Nephron (organoid): ENCODE data around the gene ADAMTS15.

Experiments
- H3K27ac Mint-ChIP-seq, 3 experiments: 2 replicates each; pipeline ENCODE4 v1.8.0; 2020; ENCODE audit warnings: mixed read lengths in 3 of 3, mild to moderate bottlenecking in 2 of 3, moderate library complexity in 1 of 3
- H3K27me3 Mint-ChIP-seq: 2 replicates; pipeline ENCODE4 v1.8.0; 2021; ENCODE audit warnings: low read depth, mild to moderate bottlenecking, moderate library complexity, mixed read lengths
- H3K36me3 Mint-ChIP-seq: 2 replicates; pipeline ENCODE4 v1.8.0; 2020; ENCODE audit warnings: low read depth, mixed read lengths
- H3K4me1 Mint-ChIP-seq: 2 replicates; pipeline ENCODE4 v1.8.0; 2020; ENCODE audit warnings: mixed read lengths
- H3K4me3 Mint-ChIP-seq, 3 experiments: 2 replicates each; pipeline ENCODE4 v1.8.0; 2020; ENCODE audit warnings: mild to moderate bottlenecking in 3 of 3, mixed read lengths in 3 of 3, moderate library complexity in 2 of 3
- H3K9me3 Mint-ChIP-seq: 2 replicates; pipeline ENCODE4 v1.8.0; 2020; ENCODE audit warnings: mixed read lengths
- TF ChIP-seq, protein P1 (sequence below), 3 experiments: fragments of 200-600 bp; sonication (generic); IDR thresholded peaks; one replicate each; pipeline ENCODE4 v1.5.0; 2021; ENCODE audit warnings: antibody characterized with exemption in 3 of 3; ENCODE audit not compliant: unreplicated experiment in 3 of 3

The ADAMTS15 gene

DNA sequence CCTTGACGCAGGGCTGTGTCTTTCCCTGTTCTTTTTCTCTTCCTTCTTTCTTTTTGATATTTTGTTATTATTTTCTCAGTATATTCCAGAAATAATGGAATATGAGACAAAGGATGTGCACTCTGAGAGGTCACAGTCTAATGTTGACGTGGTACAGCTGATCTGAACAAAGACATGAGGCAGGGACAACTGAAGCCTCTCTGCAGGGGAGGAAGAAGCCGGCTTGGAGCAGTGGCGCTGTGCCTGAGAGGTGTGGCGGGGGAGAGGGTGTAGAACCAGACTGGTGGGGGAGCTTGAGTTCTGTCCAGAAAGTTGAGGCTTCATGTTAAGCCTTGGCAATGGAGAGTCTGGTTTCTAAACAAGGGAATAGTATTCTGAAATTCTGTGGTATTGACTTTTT, 34.7 kb downstream of the ADAMTS15 start:
- Mint-ChIP-seq H3K4me3 (no peak overlapping the region), H3K27ac (peak overlapping the region in 2 of 3 experiments; percentile 34 to 72), H3K4me1 (peaks cover 10% of the 10 kb centered on the region), H3K27me3 (no peaks in the 10 kb centered on the region), H3K36me3 (peaks cover 21% of the 10 kb centered on the region), H3K9me3 (peaks cover 5% of the 10 kb centered on the region)
- TF ChIP-seq, protein P1, sequence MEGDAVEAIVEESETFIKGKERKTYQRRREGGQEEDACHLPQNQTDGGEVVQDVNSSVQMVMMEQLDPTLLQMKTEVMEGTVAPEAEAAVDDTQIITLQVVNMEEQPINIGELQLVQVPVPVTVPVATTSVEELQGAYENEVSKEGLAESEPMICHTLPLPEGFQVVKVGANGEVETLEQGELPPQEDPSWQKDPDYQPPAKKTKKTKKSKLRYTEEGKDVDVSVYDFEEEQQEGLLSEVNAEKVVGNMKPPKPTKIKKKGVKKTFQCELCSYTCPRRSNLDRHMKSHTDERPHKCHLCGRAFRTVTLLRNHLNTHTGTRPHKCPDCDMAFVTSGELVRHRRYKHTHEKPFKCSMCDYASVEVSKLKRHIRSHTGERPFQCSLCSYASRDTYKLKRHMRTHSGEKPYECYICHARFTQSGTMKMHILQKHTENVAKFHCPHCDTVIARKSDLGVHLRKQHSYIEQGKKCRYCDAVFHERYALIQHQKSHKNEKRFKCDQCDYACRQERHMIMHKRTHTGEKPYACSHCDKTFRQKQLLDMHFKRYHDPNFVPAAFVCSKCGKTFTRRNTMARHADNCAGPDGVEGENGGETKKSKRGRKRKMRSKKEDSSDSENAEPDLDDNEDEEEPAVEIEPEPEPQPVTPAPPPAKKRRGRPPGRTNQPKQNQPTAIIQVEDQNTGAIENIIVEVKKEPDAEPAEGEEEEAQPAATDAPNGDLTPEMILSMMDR (IDR thresholded peaks at IDR 0.05; ENCODE audit: unreplicated experiment in 3 of 3), result no peak

DNA sequence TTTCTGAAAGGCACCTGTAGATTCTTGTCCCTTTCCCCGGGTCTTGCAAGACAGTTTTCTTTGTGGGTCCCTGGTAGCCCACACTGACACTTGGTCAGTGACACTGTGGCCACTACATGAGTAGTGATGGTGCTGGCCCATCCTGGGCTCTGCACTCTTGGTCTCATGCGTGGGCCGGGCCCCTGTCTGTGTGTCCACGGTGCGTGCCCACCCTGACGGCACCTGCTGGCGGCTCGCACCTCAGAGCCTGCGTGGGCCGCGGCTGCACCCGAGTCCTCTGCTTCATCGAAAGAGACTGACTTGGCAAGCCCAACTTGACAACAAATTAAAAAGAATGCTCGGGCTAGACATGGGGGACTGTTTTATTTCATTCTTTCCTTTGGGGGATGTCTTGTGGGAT, 37.5 kb downstream of the ADAMTS15 start:
- TF ChIP-seq, protein P1 (IDR thresholded peaks at IDR 0.05; ENCODE audit: unreplicated experiment in 3 of 3), result no peak
- Mint-ChIP-seq H3K27me3 (no peaks in the 10 kb centered on the region), H3K4me3 (no peak overlapping the region), H3K4me1 (peaks cover 13% of the 10 kb centered on the region), H3K27ac (no peak overlapping the region), H3K36me3 (peaks cover 21% of the 10 kb centered on the region), H3K9me3 (peaks cover 5% of the 10 kb centered on the region)

DNA sequence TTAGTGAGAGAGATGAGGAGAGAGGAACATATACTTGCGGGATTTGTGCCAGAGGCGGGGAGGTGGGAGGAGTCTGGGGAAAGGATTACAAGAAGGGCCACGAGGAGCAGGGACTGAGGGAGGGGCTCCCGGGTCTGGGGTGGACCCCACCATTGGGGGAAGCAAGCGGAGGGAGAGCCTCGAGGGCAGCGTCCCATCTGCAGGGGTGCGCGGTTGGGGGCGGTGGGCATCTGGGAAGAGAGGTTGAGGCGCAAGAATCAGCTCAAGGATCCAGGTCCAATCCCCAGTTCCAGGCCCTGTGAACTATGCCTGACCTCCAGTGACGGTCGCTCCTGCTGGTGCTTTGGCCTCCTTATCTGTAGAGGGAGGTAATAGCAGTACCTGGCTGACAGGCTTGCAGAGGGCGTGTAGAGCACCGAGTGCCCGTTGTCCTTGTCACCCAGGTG, 38.0 kb downstream of the ADAMTS15 start:
- peaks cover 21% of the 10 kb centered on the region for H3K36me3 Mint-ChIP-seq
- peaks cover 5% of the 10 kb centered on the region for H3K9me3 Mint-ChIP-seq
- TF ChIP-seq, protein P1 (IDR thresholded peaks at IDR 0.05; ENCODE audit: unreplicated experiment in 3 of 3), result no peak
- no peaks in the 10 kb centered on the region for H3K27me3 Mint-ChIP-seq
- no peak overlapping the region for H3K27ac Mint-ChIP-seq
- peaks cover 13% of the 10 kb centered on the region for H3K4me1 Mint-ChIP-seq
- no peak overlapping the region for H3K4me3 Mint-ChIP-seq

DNA sequence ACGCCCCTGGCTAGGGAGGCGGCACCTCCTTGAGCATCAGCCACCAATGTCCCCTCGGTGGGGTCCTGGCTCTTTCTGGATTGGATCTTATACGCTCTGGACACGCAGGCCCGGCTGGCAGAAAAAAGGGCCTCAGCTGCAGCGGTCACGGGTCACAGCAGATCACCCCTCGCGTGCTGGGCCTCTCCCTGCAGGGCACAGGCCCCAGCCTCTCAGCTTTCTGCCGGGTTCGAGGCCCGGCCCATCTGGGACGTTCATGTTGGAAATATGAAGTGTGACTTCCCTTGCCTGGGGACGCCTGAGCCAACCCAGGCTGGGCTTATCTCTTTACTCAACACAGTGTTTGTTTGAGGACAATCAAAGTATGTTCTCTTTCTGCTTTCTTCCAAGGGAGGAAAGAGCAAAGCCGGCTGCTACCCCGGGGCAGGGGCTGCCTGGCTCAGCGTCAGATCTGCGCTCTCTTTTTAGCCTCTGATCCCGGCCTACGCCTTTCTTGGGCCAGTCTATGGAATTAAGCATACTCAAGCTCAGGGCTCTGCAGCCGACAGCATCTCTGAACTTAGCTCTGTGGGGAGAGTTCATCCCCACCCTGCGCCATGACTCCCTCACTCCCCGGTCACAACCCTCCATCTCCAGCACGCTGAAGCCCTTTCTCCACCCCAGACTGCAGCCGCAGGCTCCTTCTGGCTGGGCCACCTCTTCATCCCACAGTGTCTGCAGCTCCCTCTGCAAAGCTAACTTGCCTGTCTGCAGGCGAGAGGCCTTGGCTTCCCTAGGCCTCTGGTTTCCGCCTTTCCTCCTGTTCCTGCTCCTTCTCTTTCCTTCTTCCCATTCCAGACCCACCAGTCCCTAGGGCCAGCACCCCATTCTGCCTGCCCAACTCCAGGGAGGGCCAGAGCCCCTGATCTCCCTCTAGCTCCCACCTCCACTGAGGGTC, 38.8 kb downstream of the ADAMTS15 start:
- H3K27me3 Mint-ChIP-seq, result no peaks in the 10 kb centered on the region
- peaks cover 5% of the 10 kb centered on the region for H3K9me3 Mint-ChIP-seq
- peak overlapping the region in 2 of 3 experiments; percentile 2 to 52 for H3K27ac Mint-ChIP-seq
- no peak overlapping the region for H3K4me3 Mint-ChIP-seq
- peaks cover 13% of the 10 kb centered on the region for H3K4me1 Mint-ChIP-seq
- TF ChIP-seq, protein P1 (IDR thresholded peaks at IDR 0.05; ENCODE audit: unreplicated experiment in 3 of 3), result no peak
- H3K36me3 Mint-ChIP-seq, result peaks cover 20% of the 10 kb centered on the region

DNA sequence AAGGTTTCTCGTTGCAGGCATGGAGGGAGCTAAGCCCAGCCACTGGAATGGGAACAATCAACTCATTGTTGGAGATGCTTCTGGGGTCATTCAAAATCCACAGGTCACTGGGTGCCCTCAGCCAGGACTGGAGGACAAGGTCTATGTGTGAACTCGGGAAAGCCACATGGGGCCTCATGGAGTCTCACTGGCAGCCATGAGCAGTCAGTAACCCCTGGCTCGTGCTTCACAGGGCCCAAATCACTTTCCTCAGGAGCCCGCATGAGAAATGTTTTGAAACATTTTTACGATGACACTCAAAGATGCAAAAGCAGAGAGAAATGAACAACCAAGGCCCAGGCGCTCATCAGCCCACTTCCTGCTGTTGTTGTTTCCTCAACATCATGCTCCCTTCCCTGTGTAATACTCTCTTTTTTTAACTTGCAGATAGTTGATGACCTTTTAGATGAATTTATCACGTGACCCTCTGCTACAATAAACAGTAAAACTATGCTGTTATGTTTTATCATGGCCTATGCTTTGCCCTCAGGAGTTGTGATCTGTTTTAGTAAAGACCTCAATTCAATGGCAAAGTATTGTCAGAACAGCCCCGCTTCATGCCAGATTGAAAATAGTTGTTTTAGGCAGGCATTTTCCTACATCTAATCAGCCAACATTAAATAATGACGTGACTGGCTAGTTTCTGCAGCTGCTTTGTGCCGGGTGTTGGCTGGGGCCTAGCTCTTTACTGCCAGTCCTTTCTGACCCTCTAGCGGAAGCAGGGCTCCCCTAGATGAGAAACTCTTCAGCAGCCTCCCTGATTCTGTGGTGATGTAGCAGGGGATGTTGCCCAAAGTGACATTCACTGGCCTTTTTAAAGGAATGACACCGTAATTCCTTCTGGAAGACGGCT, 39.7 kb downstream of the ADAMTS15 start:
- peak overlapping the region; percentile 11 to 52 (median 21) for H3K27ac Mint-ChIP-seq
- no peaks in the 10 kb centered on the region for H3K27me3 Mint-ChIP-seq
- peaks cover 7% of the 10 kb centered on the region for H3K4me1 Mint-ChIP-seq
- peaks cover 4% of the 10 kb centered on the region for H3K9me3 Mint-ChIP-seq
- TF ChIP-seq, protein P1 (IDR thresholded peaks at IDR 0.05; ENCODE audit: unreplicated experiment in 3 of 3), result no peak
- H3K36me3 Mint-ChIP-seq, result peaks cover 11% of the 10 kb centered on the region
- H3K4me3 Mint-ChIP-seq, result no peak overlapping the region
